OCI-LY7 (cell line): ENCODE data around the gene MRPL36. TPM values are rescaled to one million over a fixed set of nuclear protein-coding genes. Genes with fewer than 3 reads are reported as not detected.

Source experiments
- BruUV-seq: library from RNA; stranded (reverse); fragments of 400-500 nt; replicated peaks from 2 replicates; lab custom pipeline; 2021; lab: Mats Ljungman, UMichigan
- CTCF ChIA-PET: fragments of 300-600 bp; sonication (Branson Sonifier 250); formaldehyde crosslinking; loops from one replicate; lab custom pipeline; 2022; ENCODE audit warnings: antibody characterized with exemption; ENCODE audit not compliant: unreplicated experiment; lab: Charles Lee
- POLR2A ChIA-PET: fragments of 300-600 bp; sonication (Branson Sonifier 250); formaldehyde crosslinking; loops from one replicate; lab custom pipeline; 2022; ENCODE audit warnings: antibody characterized with exemption; lab: Charles Lee
- DNase-seq: peaks from one replicate; pipeline ENCODE4 v3.0.0-alpha.2; 2015; ENCODE audit warnings: low spot score
- H2AFZ ChIP-seq: fragments of 200-600 bp; sonication (generic), shearing (Covaris generic); 2 replicates; pipeline ENCODE4 v1.6.1; 2014; ENCODE audit warnings: mild to moderate bottlenecking, antibody characterized with exemption, low read length, moderate library complexity
- H3K27ac ChIP-seq: fragments of 200-600 bp; sonication (generic); 2 replicates; pipeline ENCODE4 v1.5.1; 2014; ENCODE audit warnings: mixed run types, low read depth, mild to moderate bottlenecking, moderate library complexity, low read length, inconsistent platforms; ENCODE audit not compliant: poor library complexity, severe bottlenecking
- H3K36me3 ChIP-seq: fragments of 200-600 bp; sonication (generic); 2 replicates; pipeline ENCODE4 v1.6.1; 2014; ENCODE audit warnings: mild to moderate bottlenecking, antibody characterized with exemption, low read length, moderate library complexity, mixed read lengths; ENCODE audit not compliant: insufficient read depth
- H3K4me1 ChIP-seq: fragments of 200-600 bp; sonication (generic); 2 replicates; pipeline ENCODE4 v1.5.1; 2014; ENCODE audit warnings: mild to moderate bottlenecking, low read length; ENCODE audit not compliant: insufficient read depth, poor library complexity, severe bottlenecking
- H3K4me2 ChIP-seq: fragments of 200-600 bp; sonication (generic); 2 replicates; pipeline ENCODE4 v1.6.1; 2014; ENCODE audit warnings: mild to moderate bottlenecking, low read length
- H3K4me3 ChIP-seq: fragments of 200-600 bp; sonication (generic); 2 replicates; pipeline ENCODE4 v1.5.1; 2014; ENCODE audit warnings: mild to moderate bottlenecking, low read depth, low read length; ENCODE audit not compliant: poor library complexity, severe bottlenecking
- H3K79me2 ChIP-seq: fragments of 200-600 bp; sonication (generic); 2 replicates; pipeline ENCODE4 v1.6.1; 2016; ENCODE audit warnings: low read depth, mild to moderate bottlenecking, low read length, moderate library complexity, mixed read lengths; ENCODE audit not compliant: insufficient read depth
- H3K9me2 ChIP-seq: fragments of 200-600 bp; sonication (generic); 2 replicates; pipeline ENCODE4 v1.6.1; 2016; ENCODE audit warnings: mild to moderate bottlenecking, low read length, mixed read lengths; ENCODE audit not compliant: insufficient read depth
- H3K9me3 ChIP-seq: fragments of 200-600 bp; sonication (generic); 2 replicates; pipeline ENCODE4 v1.6.1; 2014; ENCODE audit warnings: mild to moderate bottlenecking, mixed run types, low read length, mixed read lengths
- H4K20me1 ChIP-seq: fragments of 200-600 bp; sonication (generic); 2 replicates; pipeline ENCODE4 v1.6.1; 2014; ENCODE audit warnings: mild to moderate bottlenecking, antibody characterized with exemption, low read length, moderate library complexity, mixed read lengths; ENCODE audit not compliant: insufficient read depth
- CTCF ChIP-seq: fragments of 200-600 bp; sonication (generic); conservative IDR thresholded peaks from 2 replicates; pipeline ENCODE4 v1.5.1; 2014; ENCODE audit warnings: mild to moderate bottlenecking, antibody characterized with exemption, low read length, moderate library complexity, mixed read lengths
- EZH2phosphoT487 ChIP-seq: fragments of 200-600 bp; sonication (generic); IDR thresholded peaks from 2 replicates; pipeline ENCODE4 v1.6.1; 2018; ENCODE audit warnings: low read depth, borderline replicate concordance, mild to moderate bottlenecking, mixed run types, antibody characterized with exemption, low read length, moderate library complexity, mixed read lengths
- intact Hi-C: fragments of 100-400 bp; cut with micrococcal nuclease; formaldehyde crosslinking; loops from one replicate; pipeline ENCODE4 v1.10.0; 2022; ENCODE audit not compliant: unreplicated experiment
- total RNA-seq, 2 experiments: library from RNA; depleted of rRNA in 1 of 2; stranded (reverse); fragments of >200 nt in 1 of 2; shearing (Covaris generic) in 1 of 2; gene quantifications; 2 replicates each; pipeline ENCODE4 v1.2.3, GENCODE V29; 2014 to 2022

Gene MRPL36
- total RNA-seq, 2 experiments from 2014 or later, result 91.7 to 93.8 TPM

DNA sequence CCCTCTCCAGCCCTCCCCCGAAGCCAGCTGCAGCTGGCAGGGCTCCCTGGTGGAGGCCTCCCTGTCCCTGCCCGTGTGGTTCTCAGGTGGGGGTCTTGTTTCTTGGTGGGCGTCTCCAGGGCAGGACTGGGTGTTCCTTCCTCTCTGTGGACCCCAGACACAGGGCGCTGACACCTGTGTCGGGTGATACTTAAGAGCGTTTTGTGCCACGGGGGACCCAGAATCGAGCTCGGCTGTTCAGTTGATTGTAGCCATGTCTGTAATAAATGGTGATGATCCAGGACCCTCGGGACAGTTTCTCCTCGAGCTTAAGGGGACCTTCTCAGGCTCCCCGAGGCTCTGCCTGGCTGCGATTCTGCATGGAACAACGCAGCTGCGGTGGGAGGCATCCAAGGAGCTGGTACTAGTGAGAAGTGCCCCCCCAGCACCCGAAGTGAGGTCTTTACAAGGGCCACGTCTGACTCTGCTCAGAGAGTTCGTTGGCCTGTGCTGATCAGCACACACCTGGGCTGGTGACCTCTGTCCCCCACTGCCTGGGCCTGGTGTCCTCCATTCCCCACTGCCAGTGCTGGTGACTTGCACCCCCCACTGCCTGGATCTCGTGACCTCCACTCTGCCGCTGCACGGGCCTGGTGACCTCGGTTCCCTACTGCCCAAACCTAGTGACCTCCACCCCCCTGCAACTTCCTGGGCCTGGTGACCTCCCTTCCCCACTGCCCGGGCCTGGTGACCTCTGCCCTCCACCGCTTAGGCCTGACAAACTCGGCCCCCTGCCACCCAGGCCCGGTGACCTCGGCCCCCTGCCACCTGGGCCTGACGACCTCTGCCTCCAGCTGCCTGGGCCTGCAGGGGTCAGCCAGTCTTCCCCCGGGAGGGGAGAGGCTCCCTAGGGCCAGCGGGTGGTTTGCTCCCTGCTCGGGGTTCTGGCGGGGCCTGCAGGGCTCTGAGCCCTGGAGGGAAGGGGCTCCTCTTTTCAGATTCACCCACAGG lies 37.5 kb upstream of the MRPL36 start:
- Histone ChIP-seq H3K36me3 (no peaks in the 10 kb centered on the region), H2AFZ (no peak overlapping the region), H4K20me1 (no peaks in the 10 kb centered on the region), H3K4me2 (no peak overlapping the region), H3K79me2 (no peaks in the 10 kb centered on the region), H3K27ac (no peak overlapping the region), H3K4me1 (no peaks in the 10 kb centered on the region), H3K4me3 (no peak overlapping the region), H3K9me3 (no peaks in the 10 kb centered on the region), H3K9me2 (no peaks in the 10 kb centered on the region)
- BruUV-seq, result no TSS peak
- DNase-seq, result no peak
- POLR2A ChIA-PET, result no interaction called here
- TF ChIP-seq EZH2phosphoT487 (no peak), CTCF (no peak)
- CTCF ChIA-PET, result no interaction called here
- intact Hi-C loops, result no loop called here

- H3K4me3 ChIP-seq, result no peak overlapping the region
- intact Hi-C loops, result no loop called here
- POLR2A ChIA-PET, result no interaction called here
- H3K27ac ChIP-seq, result no peak overlapping the region
- BruUV-seq, result no TSS peak
- H3K4me2 ChIP-seq, result no peak overlapping the region
- no peak overlapping the region for H2AFZ ChIP-seq
- CTCF ChIA-PET, result no interaction called here
- no peaks in the 10 kb centered on the region for H4K20me1 ChIP-seq
- TF ChIP-seq EZH2phosphoT487 (no peak), CTCF (no peak)
- no peaks in the 10 kb centered on the region for H3K9me2 ChIP-seq
- H3K4me1 ChIP-seq, result no peaks in the 10 kb centered on the region
- H3K9me3 ChIP-seq, result no peaks in the 10 kb centered on the region
- DNase-seq, result no peak
- no peaks in the 10 kb centered on the region for H3K36me3 ChIP-seq
- no peaks in the 10 kb centered on the region for H3K79me2 ChIP-seq
Observed at GRCh38 chr5:1836176-1836890, 36.7 kb upstream of the MRPL36 start.
